Superior temporal gyrus (tissue), 1 donor: ENCODE results near the gene PYGO2.
"Not testable (repeated sequence)": the region's sequence is repeated elsewhere in the genome, so short reads cannot be mapped to it uniquely, and the experiment has no call there.

Experiments used
- DNase-seq: peaks from one replicate; pipeline ENCODE4 v3.0.0-alpha.2; 2016; ENCODE audit errors: extremely low spot score

Gene PYGO2

DNA sequence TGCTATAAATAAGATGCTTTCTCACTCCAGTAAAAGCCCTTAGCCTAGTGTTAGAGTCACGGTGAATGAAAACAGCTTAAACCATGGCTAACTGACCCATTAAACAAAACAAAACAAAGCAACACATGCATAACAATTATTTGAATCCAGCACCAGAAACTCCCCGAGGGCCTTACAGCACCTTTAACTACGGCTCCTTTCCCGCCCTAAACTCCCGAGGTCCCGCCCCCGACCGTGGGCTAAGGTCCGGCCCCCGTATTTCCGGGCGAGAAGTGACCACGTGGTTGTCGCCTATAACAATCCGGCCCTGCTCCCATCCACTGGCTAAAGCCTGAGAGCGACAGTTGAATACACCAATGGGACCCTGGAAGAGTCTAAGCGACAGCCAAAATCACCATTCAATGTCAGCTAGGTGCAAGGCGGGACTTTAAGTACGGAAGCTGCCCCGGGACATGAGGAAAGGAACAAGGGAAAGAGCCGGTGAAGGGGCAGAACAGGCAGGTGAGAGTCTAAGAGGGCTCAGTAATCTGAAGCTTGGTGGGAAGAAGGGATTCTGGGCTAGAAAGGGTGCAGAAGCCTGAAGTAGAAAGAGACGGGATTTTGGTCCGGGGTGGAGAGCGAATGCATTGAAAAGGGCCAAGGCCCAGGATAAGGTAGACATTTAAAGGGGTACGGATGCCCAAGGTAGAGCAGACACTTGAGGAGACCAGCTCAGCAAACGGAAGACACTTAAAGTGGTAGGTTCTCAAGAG lies 21.5 kb upstream of the PYGO2 start, which contains the start of gene FLAD1:
Gene FLAD1, plus strand, starts transcription at position 448 of the 752 bp plus-strand sequence. CDS start 351 bp downstream, outside the sequence.
- DNase-seq, result peak; percentile 100

DNA sequence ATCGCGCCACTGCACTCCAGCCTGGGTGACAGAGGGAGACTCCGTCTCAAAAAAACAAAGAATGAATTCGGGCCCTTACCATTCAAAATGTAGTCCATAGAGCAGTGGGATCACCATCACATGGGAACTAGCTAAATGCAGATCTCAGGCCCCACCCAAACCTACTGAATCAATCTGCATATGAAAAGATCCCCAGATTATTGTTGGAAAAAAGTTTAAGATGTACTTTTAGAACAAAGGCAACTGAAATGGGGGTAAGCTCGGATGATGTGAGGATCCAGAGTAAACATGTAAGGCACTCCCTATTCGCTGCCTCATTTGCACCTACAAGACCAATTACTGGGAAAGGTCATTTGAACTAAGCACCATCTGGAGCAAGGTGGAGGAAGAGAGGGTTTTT lies 20.8 kb upstream of the PYGO2 start:
- peak; percentile 22 for DNase-seq

DNA sequence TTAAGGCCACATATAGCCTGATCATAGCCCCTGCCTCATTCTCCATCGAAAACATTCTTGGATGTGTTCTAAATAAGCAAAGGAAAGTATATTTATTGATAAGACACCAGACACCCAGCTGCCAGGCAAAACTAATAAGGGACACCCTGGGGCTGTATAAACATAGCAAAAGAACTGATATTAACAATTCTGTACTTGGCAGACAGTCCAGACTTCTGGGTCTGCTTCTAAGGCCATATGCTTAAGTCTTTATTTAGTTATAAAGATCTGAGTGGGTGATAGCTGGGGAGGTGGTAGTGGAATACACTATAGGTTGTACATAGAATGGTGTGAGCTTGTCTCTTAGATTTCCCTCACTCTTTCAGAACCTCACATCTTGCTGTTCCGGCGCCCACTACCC lies 16.8 kb upstream of the PYGO2 start:
- no peak for DNase-seq

DNA sequence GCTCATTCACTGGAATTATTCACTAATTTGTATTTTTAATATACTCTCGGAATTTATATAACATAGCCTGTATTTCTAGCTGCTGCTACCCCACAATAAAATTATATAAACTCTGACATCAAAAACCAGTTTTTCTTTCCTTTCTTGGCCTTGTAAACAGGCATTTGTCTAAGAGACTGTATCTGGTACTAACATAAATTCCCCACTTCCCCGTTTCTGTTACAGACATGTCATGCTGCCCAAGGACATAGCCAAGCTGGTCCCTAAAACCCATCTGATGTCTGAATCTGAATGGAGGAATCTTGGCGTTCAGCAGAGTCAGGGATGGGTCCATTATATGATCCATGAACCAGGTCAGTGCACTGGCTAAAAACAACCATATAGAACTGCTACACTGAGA lies 16.2 kb upstream of the PYGO2 start:
- DNase-seq, result not testable (repeated sequence)

DNA sequence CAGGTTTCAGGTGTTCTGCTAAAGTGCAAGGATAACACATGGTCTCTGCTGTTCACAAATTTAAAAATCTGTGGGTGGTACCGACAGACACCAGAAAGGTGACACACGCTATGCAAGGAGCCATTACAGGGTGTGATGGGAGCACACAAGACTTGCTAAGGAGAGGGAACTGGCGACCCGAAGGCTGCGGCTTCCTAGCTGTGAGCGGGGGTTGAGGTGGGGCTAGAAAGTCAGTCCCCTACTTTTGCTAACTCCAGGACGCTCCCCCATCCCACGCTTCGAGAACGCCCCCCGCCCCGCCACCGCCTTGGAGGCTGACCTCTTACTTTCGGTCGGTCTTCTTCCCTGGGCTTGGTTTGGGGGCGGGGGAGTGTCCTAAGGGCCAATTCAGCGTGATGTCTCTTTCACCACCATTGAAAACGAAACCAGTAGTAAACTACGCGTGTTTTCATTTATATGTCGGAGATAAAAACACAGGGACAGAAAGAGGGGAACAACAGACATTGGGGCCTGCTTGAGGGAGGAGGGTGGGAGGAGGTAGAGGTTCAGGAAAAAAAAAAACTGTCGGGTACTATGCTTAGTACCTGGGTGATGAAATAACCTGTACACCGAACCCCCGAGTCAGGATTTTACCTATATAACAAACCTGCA lies 14.0 kb upstream of the PYGO2 start:
- no peak for DNase-seq

DNA sequence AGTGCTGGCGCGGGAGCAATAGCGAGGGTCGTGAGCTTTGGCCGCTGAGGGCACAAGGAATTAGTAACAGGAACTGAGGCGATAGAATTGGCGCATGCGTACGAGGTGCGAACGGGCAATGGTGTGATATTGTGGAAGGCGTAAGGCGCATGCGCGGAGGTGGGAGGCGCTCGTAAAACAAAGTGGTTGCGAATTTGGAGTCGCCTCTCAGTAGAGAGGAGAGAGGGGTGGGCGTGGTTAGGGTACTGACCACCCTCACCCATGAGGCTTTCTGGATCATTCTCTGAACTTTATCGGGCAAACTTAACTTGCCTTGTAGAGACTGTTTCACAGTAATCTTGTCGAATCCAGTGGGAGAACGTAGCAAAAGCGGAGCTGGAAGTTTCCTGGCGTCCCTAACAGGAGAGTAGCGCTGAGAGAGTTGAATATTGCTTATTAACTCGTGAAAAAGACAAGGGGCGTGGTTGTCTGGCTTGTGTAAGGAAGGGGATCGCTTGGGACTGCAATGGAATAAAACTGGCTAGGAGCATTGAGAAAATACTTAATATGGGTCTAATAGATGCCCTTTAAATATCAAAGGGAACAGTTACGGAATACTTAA lies 13.3 kb upstream of the PYGO2 start:
- DNase-seq, result peak; percentile 98

DNA sequence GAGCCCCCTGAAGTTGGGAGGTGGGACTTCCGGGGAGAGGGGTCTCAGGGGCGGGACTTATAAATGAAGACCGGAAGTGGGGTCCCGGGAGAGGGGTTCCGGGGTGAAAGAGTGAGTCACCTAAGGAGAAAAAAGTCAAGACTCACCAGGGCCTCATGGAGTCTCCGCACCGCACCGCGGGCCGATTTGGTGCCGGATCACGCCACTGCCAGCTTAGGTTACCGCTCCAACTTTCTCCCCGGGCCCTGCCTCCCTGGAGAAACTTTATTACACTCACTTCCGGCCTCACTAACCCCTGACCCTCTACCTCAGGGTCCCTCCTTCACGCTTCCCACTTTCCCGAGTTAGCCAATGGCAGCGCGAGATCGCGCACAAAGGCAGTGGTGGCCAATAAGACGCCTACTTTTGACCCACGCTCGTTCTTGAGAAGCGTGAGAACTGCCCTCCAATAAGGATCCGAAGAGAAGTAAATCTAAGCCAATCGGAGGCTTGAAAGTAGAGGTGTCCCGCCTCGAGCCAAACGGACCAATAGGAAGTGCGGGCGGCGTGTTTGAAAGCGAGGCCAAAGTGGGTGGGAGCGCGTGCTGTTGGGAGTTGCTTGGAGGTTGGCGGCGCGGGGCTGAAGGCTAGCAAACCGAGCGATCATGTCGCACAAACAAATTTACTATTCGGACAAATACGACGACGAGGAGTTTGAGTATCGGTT lies 12.7 kb upstream of the PYGO2 start, which contains the start of gene CKS1B:
Gene CKS1B, plus strand, starts transcription at position 580 of the 706 bp plus-strand sequence. Its CDS starts 65 bp downstream, at position 645.
- peak; percentile 100 for DNase-seq

DNA sequence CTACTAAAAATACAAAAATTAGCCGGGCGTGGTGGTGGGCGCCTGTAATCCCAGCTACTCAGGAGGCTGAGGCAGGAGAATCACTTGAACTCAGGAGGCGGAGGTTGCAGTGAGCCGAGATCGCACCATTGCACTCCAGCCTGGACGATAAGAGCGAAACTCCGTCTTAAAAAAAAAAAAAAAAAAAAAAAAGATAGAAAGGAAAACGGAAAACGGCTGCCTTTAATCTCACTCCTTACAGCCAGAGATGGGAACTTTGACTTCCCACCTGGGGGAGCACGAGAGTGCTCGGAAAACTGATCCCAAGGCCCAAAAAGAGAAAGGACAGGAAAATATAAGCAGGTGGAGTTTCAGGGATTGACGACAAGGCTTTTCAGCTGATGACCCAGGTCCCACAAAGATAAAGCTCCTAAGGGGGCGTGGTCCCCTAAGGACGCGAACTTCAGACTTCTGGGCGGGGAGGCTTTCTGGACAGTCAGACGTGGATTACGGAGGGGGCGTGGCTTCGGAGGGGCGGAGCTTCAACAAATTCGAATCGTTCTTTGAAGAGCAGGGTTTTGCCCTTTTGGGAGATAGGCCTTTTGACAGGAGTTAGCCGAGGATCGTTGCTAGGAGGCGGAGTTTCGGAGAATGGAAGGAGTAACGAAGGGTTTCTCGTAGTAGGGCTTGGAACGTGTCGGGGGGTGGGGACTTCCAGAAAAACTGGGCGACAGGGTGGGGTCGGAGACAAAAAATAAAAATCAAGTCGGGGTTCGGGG lies 11.9 kb upstream of the PYGO2 start:
- peak; percentile 82 for DNase-seq

DNA sequence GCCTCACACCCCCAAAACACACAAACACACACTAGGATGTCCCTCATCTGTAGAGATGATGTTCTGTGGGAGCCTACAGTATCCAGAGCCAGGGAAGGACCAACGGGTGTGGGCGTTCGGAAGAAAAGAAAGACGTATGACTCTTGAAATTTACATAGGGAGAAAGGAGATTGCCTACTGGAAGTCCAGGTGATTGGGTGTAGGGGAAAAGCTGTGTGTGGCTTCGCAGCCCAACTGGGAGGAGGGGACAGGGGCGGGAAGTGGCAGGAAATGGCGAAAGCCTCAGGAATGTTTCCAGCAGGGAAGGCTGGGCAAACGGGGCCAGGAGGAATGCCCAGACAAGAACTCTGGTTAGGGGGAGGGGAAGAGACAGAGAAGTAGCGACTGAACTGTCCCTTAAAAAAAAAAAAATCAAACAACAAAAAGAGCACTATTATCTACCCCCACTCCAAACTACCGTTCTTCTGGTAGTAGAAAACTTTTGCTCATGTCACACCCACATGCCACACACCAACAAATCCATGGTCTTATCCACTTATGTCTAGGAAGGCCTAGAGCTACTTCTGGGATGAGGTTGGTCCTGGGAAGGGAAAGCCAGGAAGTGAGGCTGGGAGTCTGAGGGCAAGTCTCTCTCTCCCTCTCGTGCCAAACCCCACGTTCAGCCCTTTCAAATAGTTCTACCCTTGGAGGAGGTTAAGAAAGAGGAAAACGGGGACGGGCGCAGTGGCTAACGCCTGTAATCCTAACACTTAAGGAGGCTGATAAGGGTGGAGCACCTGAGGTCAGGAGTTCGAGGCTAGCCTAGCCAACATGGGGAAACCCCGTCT lies 11.1 kb upstream of the PYGO2 start:
- no peak for DNase-seq

DNA sequence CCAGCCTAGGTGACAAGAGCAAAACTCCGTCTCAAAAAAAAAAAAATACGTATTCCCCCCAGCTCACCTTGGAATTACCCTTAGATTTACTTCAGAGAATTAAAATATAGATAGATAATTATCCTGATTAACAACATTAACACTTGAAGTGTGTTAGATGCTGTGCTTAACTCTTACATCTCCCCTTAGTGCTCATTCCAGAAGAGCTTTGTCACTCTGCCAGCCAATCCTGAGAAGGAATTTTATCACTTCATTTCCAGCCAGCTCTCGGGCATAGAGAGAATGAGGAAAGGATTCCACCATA lies 10.6 kb upstream of the PYGO2 start:
- no peak for DNase-seq

DNA sequence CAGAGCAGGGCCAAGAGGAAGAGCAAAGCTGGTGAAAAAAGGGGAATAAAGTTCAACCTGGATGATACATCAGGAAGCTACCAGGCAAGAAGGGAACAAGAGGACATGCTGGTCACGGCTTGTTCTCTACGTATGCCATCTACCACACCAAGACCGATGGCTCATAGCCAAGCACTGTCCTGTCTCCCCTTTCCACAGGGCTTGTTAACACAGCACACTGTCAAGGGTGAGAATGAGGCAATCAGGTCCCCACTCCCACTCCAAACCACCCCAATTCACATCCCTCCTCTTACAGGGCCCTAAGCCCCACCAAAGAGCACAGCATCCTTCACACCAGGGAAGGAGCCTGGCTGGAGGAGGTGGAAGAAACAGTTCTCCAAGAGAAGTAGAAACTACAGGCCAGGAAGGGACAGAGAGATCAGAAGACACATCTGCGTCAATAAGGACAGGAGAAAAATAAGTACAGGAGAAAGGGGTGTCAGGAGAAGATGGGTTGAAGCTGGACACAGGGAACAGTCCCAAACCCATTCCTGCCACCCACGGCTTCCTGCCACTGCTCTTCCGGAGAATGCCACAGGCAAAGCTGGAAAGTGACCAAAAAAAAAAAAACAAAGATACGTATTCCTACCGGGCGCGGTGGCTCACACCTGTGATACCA lies 9.9 kb upstream of the PYGO2 start:
- DNase-seq, result no peak

DNA sequence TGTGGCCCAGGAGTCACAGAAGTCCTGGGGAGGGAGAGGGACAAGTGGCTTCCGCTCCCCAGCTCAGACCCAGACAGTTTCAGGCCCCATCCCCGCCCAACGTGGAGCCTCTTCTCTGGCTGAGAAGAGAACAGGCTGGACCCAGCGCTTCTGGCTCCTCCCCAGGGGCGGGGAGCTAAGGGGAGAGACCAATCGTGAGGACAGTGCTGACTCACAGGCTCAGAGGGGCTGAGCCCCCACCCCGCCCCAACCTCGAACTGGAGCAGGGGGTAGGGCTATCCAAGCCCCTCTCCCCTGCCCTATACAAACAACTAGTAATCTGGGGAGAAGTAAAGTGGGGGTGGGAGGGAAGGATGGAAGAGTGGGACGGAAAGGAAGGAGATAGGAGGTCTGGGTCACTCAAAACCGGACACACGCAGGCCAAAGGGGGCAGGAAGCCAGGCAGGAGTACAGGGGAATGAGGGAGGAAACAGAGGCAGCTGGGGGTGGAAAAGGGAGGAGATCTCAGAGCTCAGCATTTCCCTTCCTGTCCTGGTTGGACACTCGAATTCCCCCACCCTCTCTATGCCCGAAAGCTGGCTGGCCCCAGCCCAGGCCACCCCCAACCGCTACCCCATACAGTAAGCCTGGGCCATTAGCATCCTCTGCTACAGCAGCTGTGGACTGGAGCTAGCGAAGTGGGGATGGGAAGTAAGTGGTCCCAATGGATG lies 9.2 kb upstream of the PYGO2 start, which contains the start of gene SHC1:
Gene SHC1, minus strand, starts transcription at position 117 of the 710 bp plus-strand sequence. CDS start 221 bp downstream, outside the sequence.
- peak; percentile 82 for DNase-seq

DNA sequence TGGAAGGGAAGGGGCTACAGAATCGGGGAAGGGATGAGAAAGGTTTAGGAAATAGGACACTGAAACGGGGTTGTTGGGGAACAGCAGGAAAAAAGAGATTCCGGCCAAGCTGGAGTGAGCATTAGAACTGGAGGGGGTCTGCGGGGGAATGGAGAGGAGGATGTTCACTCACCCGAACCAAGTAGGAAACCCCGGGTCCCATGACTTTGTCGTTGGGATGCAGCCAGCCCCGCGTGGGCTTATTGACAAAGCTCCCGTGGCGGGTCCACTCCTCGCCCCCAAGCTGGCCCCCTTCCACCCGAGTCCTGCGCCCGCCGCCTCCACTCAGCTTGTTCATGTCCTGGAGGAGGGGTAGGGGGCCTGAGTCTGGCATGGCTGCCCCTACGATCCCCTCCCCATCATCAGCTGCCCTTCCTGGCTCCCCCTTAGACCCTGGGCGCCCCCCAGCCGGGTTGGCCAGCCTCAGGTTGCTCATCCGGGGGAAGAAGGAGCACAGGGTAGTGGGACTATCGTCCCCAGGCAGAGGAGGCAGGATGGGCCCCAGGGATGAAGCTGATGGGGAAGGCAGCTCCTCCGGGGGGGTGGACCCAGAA lies 8.4 kb upstream of the PYGO2 start:
- DNase-seq, result no peak

DNA sequence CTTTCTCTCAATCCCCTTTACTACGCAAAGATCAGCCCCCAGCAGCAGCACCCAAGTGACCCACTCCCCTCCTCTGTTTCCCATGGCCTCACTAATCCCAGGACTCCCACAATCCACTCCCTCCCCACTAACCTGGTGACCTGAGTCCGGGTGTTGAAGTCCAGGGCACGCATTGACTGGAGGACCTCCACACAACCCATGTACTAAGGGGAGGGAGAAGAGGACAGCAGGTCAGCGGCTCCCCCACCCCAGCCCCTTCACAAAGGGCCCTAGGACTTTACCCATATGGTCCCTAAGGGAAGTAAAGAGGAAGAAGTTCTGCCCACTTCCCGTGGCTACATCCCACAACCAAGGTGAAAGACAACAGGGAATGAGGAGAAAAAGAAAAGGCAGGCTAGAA lies 7.7 kb upstream of the PYGO2 start:
- no peak for DNase-seq

DNA sequence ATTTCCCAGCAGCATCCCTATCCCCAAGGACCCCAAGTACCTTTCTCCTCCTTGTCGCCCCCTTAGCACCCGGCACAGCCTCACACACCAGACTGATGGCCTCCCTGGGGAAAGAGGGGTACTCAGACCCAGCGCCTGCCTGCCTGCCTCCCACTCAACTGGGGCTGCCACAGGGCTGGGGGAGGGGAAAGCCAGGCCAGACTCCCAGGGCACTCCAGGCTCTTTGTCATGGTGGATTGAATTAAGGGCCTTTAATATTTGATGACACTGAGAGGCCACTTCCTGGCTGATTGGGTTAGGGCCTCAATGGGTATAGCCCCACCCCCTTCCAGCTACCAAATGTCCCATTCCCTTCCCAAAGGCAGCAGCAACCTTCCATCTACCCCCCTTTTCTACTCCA lies 7.1 kb upstream of the PYGO2 start:
- no peak for DNase-seq

DNA sequence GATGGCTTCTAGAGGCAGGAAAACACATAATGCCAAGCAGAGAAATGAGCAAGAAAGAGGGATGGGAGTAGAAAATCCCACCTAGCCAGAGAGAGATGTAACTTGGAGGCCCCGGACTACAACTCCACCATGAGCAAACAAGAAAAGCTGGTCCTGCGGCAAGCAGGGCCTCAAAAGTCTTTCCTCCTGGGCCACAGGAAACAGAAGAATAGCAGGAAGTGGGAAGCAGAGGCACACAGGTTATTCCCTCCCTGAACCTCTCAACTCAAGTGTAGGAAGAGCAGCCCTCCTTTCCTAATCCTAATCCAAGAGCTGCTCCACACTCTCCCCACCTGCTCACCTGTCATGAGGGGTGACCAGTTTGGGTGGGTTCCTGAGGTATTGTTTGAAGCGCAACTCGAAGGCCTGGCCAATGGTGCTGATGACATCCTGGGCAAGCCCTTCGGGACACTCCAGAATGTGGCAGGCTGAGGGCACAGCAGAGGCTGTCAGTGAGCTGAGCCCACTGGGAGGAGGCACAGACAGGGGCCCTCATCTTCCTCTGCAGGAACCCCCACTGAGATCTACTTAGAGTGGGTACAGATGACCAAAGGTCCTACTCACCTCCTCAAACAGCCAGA lies 5.9 kb upstream of the PYGO2 start:
- no peak for DNase-seq

DNA sequence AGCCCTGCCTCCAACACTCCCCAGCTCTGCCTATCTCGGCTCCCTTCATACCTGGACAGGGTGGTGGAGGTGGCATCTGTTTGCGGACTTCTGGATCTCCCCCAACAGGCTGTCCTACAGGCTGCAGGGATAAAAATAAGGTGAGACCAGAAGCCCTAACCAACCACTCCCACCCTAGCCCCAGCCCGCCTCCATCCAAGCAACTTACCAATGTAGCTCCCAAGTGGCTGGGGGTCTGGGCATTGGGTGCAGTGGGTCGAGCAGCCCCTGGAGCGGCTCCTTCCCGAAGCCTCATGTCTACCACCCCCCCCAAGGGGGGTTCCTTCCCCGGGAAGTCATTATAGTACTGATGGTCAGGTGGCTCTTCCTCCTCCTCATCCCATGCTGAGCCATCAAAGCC lies 4.5 kb upstream of the PYGO2 start:
- DNase-seq, result no peak

DNA sequence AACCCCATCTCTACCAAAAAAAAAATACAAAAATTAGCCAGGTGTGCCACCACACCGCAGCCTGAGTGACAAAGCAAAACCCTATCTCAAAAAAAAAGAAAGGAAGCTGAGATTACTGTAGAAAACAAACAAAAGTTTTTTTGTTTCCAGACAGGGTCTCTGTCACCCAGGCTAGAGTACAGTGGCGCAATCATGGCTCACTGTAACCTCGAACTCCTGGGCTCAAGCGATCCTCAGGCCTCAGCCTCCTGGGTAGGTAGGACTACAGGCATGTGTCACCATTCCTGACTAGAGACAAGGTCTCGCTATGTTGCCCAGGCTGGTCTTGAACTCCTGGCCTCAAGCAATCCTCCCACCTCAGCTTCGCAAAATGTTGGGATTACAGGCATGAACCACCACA lies 2.8 kb upstream of the PYGO2 start:
- DNase-seq, result no peak

DNA sequence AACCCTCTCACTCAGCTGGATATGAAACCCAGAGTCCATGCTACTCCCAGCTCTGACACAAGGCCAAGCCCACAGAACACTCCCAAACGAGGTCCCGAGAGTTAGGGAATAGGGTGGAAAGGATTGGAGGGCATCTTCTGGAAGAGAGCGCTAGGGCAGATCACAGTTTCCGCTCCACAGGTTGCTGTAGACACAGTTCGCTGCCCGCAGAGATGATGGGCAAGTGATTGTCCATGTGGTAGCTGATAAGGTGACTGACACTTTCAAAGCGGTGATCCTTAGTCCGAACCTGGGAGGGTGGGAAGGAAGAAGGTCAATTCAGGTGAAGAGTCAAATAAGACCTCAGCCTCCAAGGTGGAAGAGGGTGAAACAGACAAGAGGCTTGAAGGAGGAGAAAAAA lies 2.1 kb upstream of the PYGO2 start:
- DNase-seq, result no peak
